NCI-H2029 (cell line): ENCODE results near the gene CLK4.

ENCODE experiments used
- DNase-seq: peaks from one replicate; lab custom pipeline; 2025; lab: John Stamatoyannopoulos, UW

The CLK4 gene

DNA sequence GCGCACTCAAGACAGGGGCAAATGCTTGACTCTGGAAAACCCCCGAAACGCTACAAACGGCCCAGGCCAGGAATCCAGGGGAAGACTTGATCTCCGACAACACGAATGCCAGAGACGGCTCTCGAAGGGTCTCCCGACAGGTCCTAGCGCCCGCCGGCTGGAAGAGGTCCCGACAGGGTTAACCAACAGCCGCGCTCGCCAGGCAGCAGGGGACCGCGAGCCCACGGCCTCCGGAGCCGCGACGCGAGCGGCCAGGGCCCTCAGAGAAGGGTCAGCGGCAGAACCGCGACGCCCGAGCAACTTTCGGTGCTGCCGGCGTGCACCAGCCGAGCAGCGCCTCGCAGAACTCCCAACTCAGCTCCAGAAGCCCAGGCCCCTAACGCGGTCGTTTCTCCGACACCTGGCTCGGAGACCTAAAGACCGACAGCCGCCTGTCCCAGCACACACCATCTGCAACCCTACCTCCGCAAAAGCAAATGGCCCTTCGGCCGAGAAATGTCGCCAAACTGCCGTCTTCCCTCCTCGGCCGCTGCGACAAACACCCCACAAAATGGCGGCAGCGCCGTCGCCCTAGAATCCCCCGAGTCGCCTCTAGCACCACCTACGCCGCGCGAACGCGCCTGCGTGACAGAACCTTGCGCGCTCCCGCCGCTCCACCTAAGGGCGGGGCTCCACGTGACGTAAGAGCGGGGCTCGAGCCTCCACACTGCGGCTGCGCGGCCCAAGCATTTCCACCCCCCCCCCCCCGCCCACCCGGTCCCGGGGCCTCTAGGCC lies at the start of gene CLK4:
Gene CLK4, minus strand, starts transcription at position 567 of the 775 bp plus-strand sequence. CDS start 3,634 bp downstream, outside the sequence.
- DNase-seq = peak; percentile 80

DNA sequence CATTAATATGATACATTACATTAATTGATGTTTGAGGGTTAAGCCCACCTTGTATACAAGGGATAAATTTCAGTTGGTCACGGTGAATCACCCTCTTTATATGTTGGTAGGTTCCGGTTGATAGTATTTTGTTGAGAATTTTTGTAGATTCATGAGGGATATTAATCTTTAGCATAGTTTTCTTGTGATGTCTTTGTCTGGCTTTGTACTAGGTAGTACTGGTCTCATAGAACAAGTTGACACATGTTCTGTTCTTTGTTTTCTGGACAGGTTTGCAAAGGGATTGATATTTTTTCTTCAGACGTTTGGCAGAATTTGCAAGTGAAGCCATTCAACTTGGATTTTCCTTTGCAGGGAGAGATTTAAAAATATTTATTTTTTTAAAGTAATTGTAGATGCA lies 49.1 kb upstream of the CLK4 start:
- DNase-seq = no peak

DNA sequence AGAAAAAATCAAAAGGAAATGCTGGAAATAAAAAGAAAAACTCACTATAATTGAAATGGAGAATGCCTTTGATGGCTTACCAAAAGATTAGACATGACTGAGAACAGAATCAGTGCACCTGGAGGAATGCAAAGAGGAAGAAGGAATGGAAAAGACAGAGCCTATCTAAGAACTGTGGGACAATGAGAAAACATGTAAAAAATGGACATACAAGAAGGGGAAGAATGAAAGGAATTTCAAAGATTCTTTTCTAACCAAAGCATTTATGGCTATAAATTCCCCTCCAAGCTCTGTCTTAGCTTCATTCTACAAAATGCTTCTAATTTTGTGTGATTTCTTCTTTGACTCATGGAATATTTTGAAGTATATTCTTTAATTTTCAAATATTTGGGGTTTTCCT lies 47.5 kb upstream of the CLK4 start:
- DNase-seq = no peak

DNA sequence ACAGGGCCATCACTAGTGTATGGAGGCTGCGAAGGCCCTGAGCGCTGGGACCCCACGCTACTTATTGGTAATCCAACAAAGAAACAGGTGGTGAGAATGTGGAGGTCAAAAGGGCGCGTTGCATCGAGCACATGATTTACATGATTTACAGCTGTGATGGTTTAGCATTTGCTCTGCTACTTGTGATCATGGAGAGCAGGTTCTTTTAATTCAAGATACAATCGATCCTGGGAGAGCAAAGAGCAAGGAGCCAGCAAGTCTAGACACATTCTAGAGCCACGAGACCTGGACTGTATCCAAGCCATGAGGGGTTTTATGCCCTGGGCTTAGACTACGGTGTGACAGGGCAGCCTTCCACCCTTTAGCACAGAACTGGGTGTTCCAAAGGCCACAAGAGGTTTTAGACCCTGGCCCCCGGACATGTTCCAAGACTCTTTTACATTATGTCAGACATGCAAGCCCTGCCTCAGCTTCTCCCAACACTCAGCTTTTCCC lies 47.0 kb upstream of the CLK4 start:
- DNase-seq = no peak

DNA sequence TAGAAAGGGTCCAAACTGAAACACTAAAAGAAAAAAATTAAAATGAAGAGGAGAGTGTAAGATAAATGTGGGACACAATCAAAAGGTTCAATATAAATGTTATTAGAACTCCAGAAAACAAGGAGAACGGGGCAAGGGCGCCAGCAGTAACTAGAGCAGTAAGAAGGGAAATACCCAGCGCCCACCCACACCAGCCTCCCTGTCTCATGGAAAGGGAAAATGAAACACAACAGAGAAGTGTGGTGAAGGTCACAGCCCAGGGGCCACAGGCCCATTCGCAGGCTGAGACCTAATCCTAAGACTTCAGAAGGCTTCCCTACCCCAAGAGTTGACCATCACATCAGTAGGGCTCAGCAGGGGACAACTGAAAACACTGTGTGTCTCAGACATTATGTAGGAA lies 45.8 kb upstream of the CLK4 start:
- no peak for DNase-seq

DNA sequence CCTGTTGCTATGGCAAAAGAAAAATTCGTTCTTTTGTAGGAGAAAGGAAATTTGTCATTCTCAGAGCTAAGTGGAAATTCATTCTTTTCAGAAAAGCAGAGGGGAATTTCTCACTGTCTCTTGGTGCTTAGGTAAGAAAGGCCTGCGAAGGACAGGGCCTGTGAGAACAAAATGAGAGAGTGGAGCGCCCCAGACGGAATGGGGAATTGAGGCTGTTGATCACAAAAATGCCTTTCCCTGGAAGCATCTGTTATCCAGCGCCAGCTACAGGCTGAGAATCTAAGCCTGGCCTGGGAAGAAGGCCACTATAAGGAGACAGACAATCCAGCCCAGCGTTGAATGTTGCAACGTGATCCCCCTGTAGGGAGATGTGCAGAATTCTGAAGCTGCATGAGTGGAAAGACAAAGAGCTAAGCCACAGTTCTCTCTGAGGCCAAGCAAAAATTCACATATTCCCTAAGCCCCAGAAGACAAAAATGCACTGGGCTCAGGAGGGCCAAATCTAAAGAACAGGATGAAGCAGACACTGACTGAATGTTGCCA lies 44.8 kb upstream of the CLK4 start:
- DNase-seq = no peak

DNA sequence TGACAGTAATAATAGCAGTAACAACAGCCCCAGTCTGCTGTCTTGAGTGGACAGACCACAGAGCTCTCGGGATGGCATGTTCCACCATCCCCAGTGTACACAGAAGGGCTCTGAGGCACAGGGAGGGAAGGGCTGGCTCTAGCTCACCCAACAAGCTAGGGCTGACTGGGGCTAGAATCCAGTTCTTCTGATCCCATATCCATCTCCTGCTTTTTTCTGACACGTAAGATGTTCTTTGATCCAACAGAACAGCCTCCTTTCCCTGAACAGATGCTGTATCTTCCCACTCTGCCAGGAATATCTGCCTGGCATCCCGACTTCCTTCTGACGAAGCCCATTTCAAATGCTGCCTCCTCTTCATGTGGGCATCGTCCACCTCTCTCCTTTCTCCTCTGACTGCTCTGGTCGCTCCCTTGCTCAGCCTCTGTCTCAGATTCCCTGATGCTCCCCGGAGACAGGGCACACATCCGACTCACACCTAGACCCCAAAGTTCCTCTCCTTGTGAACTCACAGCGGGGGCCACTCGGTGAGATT lies 43.6 kb upstream of the CLK4 start:
- DNase-seq = no peak

DNA sequence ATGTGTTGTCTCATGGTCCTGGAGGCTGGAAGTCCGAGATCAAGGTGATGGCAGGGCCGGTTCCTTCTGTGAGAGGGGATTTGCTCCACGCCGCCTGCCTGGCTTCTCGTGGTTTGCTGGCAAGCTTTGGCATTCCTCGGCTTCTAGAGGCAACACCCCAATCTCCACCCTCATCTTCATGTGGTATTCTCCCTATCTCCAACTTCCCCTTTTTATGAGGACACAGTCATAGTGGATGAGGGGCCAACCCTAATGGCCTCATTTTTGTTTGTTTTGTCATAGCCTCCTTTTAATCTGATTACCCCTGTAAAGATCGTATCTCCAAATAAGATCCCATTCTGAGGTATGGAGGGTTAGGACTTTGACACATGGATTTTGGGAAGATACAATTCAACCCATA lies 41.7 kb upstream of the CLK4 start:
- no peak for DNase-seq

DNA sequence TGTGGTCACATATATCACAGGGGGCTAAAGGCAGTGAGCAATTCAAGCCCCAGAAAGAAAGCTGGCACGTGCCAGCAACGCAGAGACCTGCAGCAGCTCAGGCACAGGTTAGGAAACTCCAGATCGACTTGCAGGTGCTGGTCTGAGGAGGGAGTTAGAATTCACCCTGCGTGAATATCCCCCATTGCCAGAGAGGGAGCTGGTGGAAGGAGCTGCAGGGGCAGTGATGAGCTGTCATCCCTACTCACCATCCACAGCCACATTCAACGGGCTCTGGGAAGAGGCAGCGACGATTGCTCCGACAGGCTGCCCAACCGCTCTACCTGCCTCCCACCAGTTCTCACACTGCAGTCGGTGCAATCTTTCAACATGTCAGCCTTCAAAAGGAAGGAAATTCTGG lies 40.8 kb upstream of the CLK4 start:
- DNase-seq = no peak

DNA sequence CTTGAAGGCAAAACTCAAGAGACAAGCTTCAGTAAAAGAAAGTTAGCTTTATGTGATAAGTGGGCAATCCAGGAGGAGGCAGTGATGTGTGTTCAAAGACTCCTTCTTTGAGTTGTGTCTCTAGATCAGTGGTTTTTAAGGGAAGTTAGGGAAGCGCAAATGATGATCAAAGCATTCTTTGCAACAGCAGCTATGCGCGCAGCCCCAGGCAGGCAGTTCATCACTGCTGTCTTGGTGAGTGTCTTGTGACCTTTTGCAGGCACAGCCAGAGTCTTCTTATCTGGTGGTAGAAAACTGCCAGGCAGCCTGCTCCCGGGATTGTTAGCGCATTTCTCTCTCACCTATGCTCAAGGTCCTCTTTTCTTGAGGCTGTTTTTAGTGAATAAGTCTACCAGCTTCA lies 40.3 kb upstream of the CLK4 start:
- DNase-seq = no peak

DNA sequence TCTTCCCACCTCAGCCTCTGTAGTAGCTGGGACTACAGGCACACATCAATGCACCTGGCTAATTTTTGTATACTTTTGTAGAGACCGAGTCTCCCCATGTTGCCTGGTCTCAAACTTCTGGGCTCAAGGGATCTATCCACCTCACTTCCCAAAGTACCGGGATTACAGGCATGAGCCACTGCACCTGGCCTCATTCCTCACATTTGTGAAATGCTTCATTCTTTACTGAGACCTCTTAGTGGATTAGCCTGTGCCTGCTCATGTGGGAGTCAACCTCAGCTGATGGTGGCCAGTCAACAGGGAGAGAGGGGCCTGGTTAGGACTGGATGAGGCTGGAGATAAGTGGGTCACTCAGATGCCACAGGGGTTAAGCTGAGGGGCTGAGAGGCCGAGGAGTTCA lies 37.3 kb upstream of the CLK4 start:
- DNase-seq = no peak

DNA sequence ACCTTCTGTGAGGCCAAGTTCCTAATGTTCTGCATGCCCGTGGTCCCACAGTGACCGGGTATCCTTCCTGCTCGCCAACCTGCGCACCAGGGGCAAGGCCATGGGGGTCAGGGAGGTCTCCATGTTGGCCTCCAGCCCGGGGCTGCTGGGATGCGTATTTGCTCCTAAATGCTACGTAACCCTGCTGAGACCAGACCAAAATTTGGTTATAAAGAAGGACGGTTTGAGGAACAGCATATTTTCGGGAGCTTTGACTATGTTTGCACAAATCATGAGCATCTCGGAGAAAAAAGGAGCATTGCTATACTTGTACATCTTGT lies 35.7 kb upstream of the CLK4 start:
- DNase-seq = no peak

DNA sequence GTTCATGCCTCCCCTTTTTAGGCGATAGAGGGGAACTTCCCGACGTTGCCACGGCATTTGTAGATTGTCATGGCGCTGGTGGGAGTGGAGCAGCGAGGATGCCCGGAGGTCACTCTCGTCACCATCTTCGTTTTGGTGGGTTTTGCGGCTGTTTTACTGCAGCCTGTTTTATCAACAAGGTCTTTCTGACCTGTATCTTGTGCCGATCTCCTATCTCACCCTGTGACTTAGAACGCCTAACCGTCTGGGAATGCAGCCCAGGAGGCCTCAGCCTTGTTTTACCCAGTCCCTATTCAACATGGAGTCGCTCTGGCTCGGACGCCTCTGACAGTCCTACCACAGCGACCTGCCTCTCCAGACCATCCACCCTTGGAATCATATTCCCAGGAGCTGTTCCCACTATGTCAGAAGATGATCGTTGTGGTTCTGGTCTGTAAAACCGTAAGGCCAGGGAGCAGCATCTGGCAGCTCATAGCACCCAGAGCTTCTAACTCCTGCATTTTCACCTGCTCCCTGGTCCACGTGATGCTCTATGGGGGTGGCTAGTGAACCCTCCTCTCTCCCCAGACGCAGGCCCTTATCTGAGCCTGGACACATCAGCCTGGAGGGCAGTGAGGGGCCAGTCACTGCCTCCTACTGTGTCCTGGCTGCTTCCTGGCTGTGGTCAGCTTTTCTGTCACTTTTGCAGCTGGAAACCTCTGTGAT lies 35.1 kb upstream of the CLK4 start:
- no peak for DNase-seq

DNA sequence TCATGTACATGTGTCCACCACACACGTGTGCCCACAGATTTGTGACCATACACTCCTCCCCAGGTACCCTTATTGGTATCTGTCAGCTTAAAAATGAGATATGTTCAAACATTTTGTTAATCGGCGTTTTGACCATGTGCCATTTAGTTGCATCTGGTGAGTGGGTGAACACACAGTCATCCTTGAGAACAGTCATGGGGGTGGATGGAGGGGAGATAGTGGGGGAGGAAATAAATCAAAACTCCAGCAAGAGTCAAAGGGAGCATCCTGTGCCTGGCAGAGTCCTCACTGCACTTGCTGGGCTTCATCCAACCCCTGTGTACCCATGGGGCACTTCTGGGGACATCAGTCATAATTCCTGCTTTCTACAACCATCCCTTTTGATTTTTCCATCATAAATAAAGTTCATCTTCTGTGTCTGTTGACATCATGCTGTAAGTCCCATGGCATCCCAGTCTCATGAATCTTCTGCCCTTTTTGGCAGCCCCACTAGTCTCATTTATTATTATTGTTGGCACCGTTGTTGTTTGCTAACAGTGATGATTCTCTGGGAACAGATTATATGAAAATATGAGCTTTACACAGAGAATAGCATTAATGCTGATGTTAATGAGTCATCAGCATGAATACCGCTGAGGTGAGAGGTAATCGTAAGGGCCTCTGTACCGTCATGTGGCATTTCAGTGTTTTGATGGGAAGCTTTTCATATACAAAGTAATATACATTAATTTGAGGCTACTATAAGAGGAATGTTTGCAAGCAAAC lies 24.4 kb upstream of the CLK4 start:
- DNase-seq = no peak

DNA sequence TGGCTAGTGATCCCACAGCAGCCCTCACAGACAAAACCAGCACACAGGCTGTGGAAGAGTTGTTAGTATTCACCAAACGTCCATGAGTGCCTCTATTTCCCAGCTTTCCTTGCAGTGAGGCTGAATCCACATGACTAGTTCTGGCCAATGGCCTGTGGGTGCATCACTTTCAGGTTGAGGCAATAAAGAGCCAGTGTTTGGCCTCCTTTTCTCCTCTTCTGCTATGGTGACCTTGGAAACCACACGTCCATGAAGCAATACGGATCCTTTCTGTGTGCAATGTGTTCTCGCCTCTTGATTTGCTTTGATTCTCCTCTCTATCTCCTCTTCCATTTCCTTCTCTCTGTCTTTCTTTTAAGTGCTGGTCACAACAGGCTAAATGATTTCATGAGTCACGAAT lies 23.4 kb upstream of the CLK4 start:
- DNase-seq = no peak

DNA sequence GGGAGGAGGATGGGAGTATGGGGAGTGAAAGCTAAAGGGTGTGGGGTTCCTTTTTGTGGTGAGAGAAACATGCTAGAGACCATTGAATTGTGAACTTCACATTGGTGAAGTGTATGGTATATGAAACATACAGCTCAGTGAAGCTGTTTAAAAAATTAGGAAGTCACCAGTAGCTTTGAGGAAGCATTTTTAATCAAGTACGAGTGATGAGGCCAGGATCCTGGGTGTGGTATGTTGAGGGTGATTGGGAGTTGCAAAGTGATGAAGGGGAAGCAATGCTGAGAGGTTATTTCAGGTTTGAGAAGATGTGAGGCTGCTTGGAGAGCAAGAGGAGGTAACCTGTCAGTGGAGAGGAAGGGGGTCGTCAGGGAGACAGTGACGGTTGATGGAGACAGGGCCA lies 22.7 kb upstream of the CLK4 start:
- no peak for DNase-seq

DNA sequence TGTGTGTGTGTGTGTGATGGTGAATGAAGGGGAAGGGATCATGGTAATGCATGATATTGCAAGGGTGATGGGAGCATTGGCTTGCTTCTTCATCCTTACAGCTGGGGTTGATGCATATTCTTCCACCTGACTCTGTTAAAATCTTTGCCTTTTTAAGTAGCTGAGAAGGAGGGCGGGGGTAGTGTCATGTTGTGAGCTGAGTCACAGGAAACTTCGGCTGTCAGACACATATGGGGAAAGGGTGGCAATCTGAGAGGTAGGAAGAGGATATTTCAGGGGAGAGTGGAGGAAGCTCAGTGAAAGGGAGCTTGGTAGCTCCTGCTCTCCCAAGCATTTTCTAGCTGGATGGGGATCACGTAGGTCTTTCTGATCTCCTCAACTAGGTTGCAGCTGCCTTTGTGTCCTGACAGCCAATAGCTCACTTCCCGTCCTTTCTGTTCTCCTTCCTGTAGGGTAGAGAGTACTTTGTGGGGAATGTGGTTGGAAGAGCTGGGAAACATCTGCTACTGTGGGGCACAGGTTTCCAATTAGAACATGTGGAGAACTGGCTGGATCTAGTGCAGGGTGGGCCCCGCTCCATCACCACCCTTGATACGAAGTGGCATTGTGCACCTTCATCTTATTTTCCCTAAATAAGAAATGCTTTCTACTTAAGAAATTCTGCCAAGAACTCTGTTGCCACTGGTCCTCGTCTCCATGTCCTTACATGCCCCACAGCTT lies 18.1 kb upstream of the CLK4 start:
- DNase-seq = no peak

DNA sequence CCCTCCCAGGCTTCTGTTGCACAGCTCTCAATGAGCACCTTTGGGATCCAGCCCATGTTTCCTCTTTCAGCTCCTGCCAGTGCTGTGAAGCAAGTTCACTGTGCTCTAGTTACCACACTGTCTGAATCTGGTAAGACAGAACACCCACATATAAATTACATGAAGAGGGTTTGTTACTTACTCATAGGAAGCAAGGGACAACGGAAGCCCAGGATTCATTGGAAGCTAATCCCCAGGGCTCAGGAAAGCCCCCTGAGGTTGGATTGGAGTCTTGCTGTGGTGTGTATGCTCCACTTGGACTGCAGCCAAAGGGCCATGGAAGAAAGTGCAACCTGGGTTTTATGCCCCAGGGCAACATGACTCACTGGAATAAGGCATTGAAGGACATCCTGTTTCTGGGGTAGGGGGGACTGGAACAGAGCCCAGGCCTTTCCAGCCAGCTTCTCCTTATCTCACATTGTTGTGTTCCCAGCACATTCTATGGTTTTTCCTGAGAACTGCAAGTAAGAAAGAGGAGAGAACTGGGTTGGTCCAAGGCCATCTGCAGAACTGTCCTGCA lies 15.6 kb upstream of the CLK4 start:
- DNase-seq = no peak

DNA sequence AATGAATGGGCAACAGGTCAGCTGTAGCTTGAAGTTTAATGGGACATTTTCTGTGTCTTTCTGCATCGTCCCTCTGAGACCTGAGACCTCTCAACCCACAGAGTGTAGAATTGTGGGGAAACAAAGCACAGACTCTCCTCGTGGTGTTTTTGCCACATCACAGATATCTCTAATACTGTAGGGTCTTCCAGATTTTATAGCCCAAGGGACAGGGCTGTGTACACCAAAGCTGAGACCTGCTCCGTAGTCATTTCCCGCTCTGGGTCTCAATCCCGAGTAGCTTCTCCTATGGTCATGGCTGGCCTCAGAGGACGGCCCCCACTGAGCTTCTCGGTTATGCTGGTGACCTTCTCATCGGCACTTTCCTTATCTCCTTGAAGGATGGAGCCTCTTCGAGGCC lies 14.9 kb upstream of the CLK4 start:
- no peak for DNase-seq

DNA sequence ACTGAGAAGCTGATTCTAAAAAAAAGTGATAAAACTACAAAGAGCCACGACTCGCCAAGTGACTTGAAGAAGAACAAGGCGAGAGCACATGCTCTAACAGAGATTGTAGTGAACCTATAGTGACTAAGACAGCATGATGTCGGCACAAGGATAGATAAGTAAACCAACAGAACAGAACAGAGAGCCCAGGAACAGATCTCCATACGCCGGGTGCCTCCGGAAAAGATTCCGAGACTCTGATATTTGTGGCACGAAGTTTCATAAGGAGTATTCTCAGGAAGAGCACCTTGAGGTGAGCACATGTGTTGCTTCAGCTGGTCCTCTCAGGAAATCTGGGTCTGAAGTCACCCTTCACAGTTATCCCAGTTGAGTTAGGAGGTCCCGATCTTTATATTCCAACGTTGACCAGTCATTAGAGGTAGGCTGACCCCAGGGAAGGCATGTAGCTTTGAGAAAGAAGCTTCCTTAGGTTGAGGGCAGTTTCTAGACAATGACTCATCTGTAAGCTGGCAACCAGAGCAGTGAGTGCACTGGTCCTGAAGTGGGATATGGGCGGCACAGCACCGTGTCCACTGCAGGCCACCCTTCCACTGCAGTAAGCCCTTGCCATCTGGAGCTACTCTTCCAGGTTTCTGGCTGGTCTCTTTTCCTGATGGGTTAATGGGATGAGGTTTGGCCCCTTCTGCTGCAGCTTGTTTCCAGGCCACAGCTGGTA lies 13.6 kb upstream of the CLK4 start:
- DNase-seq = no peak
